ENCODE results near the gene LANCL2. TPM values are rescaled to one million over a fixed set of nuclear protein-coding genes. Genes with fewer than 3 reads are reported as not detected.

The LANCL2 gene, protein sequence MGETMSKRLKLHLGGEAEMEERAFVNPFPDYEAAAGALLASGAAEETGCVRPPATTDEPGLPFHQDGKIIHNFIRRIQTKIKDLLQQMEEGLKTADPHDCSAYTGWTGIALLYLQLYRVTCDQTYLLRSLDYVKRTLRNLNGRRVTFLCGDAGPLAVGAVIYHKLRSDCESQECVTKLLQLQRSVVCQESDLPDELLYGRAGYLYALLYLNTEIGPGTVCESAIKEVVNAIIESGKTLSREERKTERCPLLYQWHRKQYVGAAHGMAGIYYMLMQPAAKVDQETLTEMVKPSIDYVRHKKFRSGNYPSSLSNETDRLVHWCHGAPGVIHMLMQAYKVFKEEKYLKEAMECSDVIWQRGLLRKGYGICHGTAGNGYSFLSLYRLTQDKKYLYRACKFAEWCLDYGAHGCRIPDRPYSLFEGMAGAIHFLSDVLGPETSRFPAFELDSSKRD
- total RNA-seq: 16.3 and 22.7 TPM in 2 replicates

DNA sequence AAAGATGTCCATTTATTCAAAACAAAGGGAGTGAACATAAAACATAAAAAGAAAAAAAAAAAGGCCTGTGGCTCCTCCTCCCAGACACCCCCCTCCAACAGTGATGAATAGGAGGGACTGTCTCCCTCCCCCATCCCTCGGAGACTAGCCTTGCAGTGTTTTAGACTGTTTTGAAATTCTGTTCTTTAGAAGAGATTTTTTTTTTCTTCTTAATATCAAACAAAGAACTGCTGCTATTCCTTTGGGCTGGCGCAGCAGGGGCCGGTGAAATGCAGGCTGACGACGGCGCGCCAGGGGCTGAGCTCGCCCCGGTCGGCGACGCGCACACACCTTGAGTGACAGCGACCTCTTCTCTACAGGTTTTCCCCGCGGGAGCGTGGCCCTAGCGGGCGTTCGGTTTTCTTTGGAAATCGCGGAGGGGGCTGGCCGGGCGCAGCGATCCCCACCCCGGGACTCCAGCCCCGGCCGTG lies at the start of gene LANCL2:
TSS of gene LANCL2 (plus strand) at position 133 of the 470 bp plus-strand sequence. CDS start 689 bp downstream, outside the sequence.

Other genes with a start within 250 kb of the LANCL2 start
- 166 and 184 TPM in 2 replicates for gene VOPP1, start 207.2 kb downstream of the LANCL2 start, total RNA-seq

Data from vein endothelial cell (primary cell).